ENCODE results near the gene LONRF3.

- TF ChIP-seq, protein P1, sequence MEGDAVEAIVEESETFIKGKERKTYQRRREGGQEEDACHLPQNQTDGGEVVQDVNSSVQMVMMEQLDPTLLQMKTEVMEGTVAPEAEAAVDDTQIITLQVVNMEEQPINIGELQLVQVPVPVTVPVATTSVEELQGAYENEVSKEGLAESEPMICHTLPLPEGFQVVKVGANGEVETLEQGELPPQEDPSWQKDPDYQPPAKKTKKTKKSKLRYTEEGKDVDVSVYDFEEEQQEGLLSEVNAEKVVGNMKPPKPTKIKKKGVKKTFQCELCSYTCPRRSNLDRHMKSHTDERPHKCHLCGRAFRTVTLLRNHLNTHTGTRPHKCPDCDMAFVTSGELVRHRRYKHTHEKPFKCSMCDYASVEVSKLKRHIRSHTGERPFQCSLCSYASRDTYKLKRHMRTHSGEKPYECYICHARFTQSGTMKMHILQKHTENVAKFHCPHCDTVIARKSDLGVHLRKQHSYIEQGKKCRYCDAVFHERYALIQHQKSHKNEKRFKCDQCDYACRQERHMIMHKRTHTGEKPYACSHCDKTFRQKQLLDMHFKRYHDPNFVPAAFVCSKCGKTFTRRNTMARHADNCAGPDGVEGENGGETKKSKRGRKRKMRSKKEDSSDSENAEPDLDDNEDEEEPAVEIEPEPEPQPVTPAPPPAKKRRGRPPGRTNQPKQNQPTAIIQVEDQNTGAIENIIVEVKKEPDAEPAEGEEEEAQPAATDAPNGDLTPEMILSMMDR (IDR thresholded peaks at IDR 0.05): no peak
- TF ChIP-seq, protein P2, sequence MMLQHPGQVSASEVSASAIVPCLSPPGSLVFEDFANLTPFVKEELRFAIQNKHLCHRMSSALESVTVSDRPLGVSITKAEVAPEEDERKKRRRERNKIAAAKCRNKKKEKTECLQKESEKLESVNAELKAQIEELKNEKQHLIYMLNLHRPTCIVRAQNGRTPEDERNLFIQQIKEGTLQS (CRISPR knock-in tag; conservative IDR thresholded peaks at IDR 0.05): no peak
- TF ChIP-seq IRF2 (CRISPR knock-in tag; IDR thresholded peaks at IDR 0.05; ENCODE audit: borderline replicate concordance, low read depth) (no peak), E2F1 (CRISPR knock-in tag; IDR thresholded peaks at IDR 0.05) (no peak), MAX (CRISPR knock-in tag; IDR thresholded peaks at IDR 0.05) (no peak), ZNF138 (CRISPR knock-in tag; conservative IDR thresholded peaks at IDR 0.05) (no peak), JUN (CRISPR knock-in tag; IDR thresholded peaks at IDR 0.05) (no peak), TP53 (CRISPR knock-in tag; IDR thresholded peaks at IDR 0.05) (no peak), CREM (CRISPR knock-in tag; IDR thresholded peaks at IDR 0.05) (no peak), NR3C1 (CRISPR knock-in tag; conservative IDR thresholded peaks at IDR 0.05; ENCODE audit: low read depth) (no peak), CREB1 (CRISPR knock-in tag; IDR thresholded peaks at IDR 0.05) (no peak), E2F5 (CRISPR knock-in tag; IDR thresholded peaks at IDR 0.05) (no peak)
These were observed 54.4 kb downstream of the LONRF3 start for GRCh38 chrX:119028733-119029330.
